MM.1S (cell line): ENCODE results near the gene CPLX1.

Experiments
- DNase-seq: peaks from one replicate; pipeline ENCODE4 v3.0.0-alpha.2; 2015
- H2AFZ ChIP-seq: fragments of 300-600 bp; sonication (generic); 2 replicates; pipeline ENCODE4 v1.6.0; 2016; ENCODE audit warnings: antibody characterized with exemption, low read length
- H3F3A ChIP-seq: fragments of 300-600 bp; sonication (generic); 2 replicates; pipeline ENCODE4 v1.6.1; 2016; ENCODE audit warnings: mild to moderate bottlenecking, antibody characterized with exemption, low read length, moderate library complexity, mixed read lengths; ENCODE audit not compliant: insufficient read depth
- H3K27ac ChIP-seq: fragments of 300-600 bp; sonication (generic); 2 replicates; pipeline ENCODE4 v1.5.1; 2016; ENCODE audit warnings: mild to moderate bottlenecking, low read length
- H3K27me3 ChIP-seq: fragments of 300-600 bp; sonication (generic); replicated peaks from 2 replicates; pipeline ENCODE4 v1.6.0; 2016; ENCODE audit warnings: low read length; ENCODE audit not compliant: insufficient read depth
- H3K36me3 ChIP-seq: fragments of 300-600 bp; sonication (generic); replicated peaks from 2 replicates; pipeline ENCODE4 v1.6.1; 2016; ENCODE audit warnings: mild to moderate bottlenecking, low read length, mixed read lengths; ENCODE audit not compliant: insufficient read depth
- H3K4me1 ChIP-seq: fragments of 300-600 bp; sonication (generic); 2 replicates; pipeline ENCODE4 v1.6.1; 2016; ENCODE audit warnings: low read length, mixed read lengths
- H3K4me2 ChIP-seq: fragments of 300-600 bp; sonication (generic); 2 replicates; pipeline ENCODE4 v1.6.0; 2016; ENCODE audit warnings: low read depth, low read length
- H3K4me3 ChIP-seq: fragments of 300-600 bp; sonication (generic); 2 replicates; pipeline ENCODE4 v1.5.1; 2016; ENCODE audit warnings: low read length, mixed read lengths
- H3K79me2 ChIP-seq: fragments of 300-600 bp; sonication (generic); 2 replicates; pipeline ENCODE4 v1.6.1; 2016; ENCODE audit warnings: mixed run types, low read length, mixed read lengths
- H3K9ac ChIP-seq: fragments of 300-600 bp; sonication (generic); 2 replicates; pipeline ENCODE4 v1.6.1; 2016; ENCODE audit warnings: low read length, mixed read lengths
- H3K9me2 ChIP-seq: fragments of 300-600 bp; sonication (generic); replicated peaks from 2 replicates; pipeline ENCODE4 v1.6.1; 2016; ENCODE audit warnings: mild to moderate bottlenecking, low read length, mixed read lengths; ENCODE audit not compliant: insufficient read depth
- H3K9me3 ChIP-seq: fragments of 300-600 bp; sonication (generic); replicated peaks from 2 replicates; pipeline ENCODE4 v1.6.1; 2016; ENCODE audit warnings: mild to moderate bottlenecking, low read length, mixed read lengths; ENCODE audit not compliant: insufficient read depth
- H4K20me1 ChIP-seq: fragments of 300-600 bp; sonication (generic); 2 replicates; pipeline ENCODE4 v1.6.1; 2016; ENCODE audit warnings: mild to moderate bottlenecking, low read length, moderate library complexity, mixed read lengths; ENCODE audit not compliant: insufficient read depth
- EZH2 ChIP-seq: fragments of 300-600 bp; sonication (generic); optimal IDR thresholded peaks from 2 replicates; pipeline ENCODE3; 2017; ENCODE audit warnings: low read depth, mild to moderate bottlenecking, antibody characterized with exemption, low read length, mixed read lengths
- EZH2phosphoT487 ChIP-seq: fragments of 300-600 bp; sonication (generic); IDR thresholded peaks from 2 replicates; pipeline ENCODE4 v1.6.1; 2018; ENCODE audit warnings: antibody characterized with exemption, low read length
- TF ChIP-seq, protein P1 (sequence below): fragments of 300-600 bp; sonication (generic); IDR thresholded peaks from 2 replicates; pipeline ENCODE4 v1.5.1; 2016; ENCODE audit warnings: antibody characterized with exemption, low read length, mixed read lengths

The CPLX1 gene

DNA sequence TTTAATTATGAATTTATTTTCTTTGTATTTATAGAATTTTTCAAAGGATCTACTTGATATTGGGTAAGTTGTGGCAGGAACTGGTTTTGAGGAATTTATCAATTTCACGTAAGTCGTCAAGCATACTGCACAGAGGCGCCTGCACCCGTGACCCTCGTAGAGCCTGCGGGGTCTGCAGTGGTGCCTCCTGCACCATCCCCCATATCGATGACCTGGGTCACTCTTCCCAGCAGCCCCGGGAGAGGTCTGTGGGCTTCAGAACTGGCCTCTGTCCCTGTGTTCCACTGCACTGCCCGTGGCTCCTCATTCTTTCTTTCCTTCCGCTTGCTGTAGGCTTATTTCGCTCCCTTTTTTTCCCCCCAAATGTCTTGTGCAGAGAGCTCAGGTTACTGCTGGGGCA, 31.5 kb upstream of the CPLX1 start:
- H3K4me2 ChIP-seq: no peak overlapping the region
- no peaks in the 10 kb centered on the region for H3K4me1 ChIP-seq
- H3K9ac ChIP-seq: no peak overlapping the region
- no peak for TF ChIP-seq EZH2
- TF ChIP-seq EZH2phosphoT487: no peak
- TF ChIP-seq, protein P1, sequence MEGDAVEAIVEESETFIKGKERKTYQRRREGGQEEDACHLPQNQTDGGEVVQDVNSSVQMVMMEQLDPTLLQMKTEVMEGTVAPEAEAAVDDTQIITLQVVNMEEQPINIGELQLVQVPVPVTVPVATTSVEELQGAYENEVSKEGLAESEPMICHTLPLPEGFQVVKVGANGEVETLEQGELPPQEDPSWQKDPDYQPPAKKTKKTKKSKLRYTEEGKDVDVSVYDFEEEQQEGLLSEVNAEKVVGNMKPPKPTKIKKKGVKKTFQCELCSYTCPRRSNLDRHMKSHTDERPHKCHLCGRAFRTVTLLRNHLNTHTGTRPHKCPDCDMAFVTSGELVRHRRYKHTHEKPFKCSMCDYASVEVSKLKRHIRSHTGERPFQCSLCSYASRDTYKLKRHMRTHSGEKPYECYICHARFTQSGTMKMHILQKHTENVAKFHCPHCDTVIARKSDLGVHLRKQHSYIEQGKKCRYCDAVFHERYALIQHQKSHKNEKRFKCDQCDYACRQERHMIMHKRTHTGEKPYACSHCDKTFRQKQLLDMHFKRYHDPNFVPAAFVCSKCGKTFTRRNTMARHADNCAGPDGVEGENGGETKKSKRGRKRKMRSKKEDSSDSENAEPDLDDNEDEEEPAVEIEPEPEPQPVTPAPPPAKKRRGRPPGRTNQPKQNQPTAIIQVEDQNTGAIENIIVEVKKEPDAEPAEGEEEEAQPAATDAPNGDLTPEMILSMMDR: no peak
- H3K79me2 ChIP-seq: no peaks in the 10 kb centered on the region
- DNase-seq: no peak
- no peaks in the 10 kb centered on the region for H3K9me3 ChIP-seq
- no peaks in the 10 kb centered on the region for H3K9me2 ChIP-seq
- H3K27me3 ChIP-seq: no peaks in the 10 kb centered on the region
- peaks cover 6% of the 10 kb centered on the region; the same call in 1 of the 2 replicates for H3F3A ChIP-seq
- H3K36me3 ChIP-seq: peaks cover 25% of the 10 kb centered on the region; the same call in 1 of the 2 replicates
- no peak overlapping the region for H3K4me3 ChIP-seq
- H3K27ac ChIP-seq: no peak overlapping the region
- H2AFZ ChIP-seq: no peak overlapping the region
- no peaks in the 10 kb centered on the region for H4K20me1 ChIP-seq

- DNase-seq: no peak
- no peak overlapping the region for H3K27ac ChIP-seq
- TF ChIP-seq EZH2 (no peak), EZH2phosphoT487 (no peak)
- TF ChIP-seq, protein P1: no peak
These were observed 30.4 kb upstream of the CPLX1 start for GRCh38 chr4:856225-856901.

GRCh38 chr4:855880-856224, 29.9 kb upstream of the CPLX1 start:
- TF ChIP-seq EZH2phosphoT487: no peak
- TF ChIP-seq, protein P1: no peak
- TF ChIP-seq EZH2: no peak
- Histone ChIP-seq H3K9me2 (no peaks in the 10 kb centered on the region), H3K4me2 (no peak overlapping the region), H2AFZ (no peak overlapping the region), H3K27me3 (no peaks in the 10 kb centered on the region), H3K9ac (no peak overlapping the region), H3F3A (peaks cover 6% of the 10 kb centered on the region; the same call in 1 of the 2 replicates), H3K79me2 (no peaks in the 10 kb centered on the region), H4K20me1 (no peaks in the 10 kb centered on the region), H3K4me1 (no peaks in the 10 kb centered on the region), H3K4me3 (no peak overlapping the region), H3K9me3 (no peaks in the 10 kb centered on the region), H3K36me3 (peaks cover 25% of the 10 kb centered on the region; the same call in 1 of the 2 replicates), H3K27ac (no peak overlapping the region)
- no peak for DNase-seq

More at GRCh38 chr4:856225-856901, 30.4 kb upstream of the CPLX1 start:
- H3K9ac ChIP-seq: no peak overlapping the region
- H3K4me3 ChIP-seq: no peak overlapping the region
- H4K20me1 ChIP-seq: no peaks in the 10 kb centered on the region
- H3K9me2 ChIP-seq: no peaks in the 10 kb centered on the region
- no peak overlapping the region for H3K4me2 ChIP-seq
- no peak overlapping the region for H2AFZ ChIP-seq
- H3K27me3 ChIP-seq: no peaks in the 10 kb centered on the region
- H3K36me3 ChIP-seq: peaks cover 25% of the 10 kb centered on the region; the same call in 1 of the 2 replicates
- peaks cover 6% of the 10 kb centered on the region; the same call in 1 of the 2 replicates for H3F3A ChIP-seq
- no peaks in the 10 kb centered on the region for H3K9me3 ChIP-seq
- no peaks in the 10 kb centered on the region for H3K79me2 ChIP-seq
- no peaks in the 10 kb centered on the region for H3K4me1 ChIP-seq
